Nephron progenitor cell (in vitro differentiated cells): ENCODE results near the gene SLC16A8.

ENCODE experiments used
- DNase-seq: peaks from one replicate; pipeline ENCODE4 v3.0.0; 2021
- H3K27ac Mint-ChIP-seq: 2 replicates; pipeline ENCODE4 v1.8.0; 2021; ENCODE audit warnings: mild to moderate bottlenecking, moderate library complexity, mixed read lengths
- H3K27me3 Mint-ChIP-seq: 2 replicates; pipeline ENCODE4 v1.8.0; 2021; ENCODE audit warnings: mild to moderate bottlenecking, low read depth, mixed read lengths; ENCODE audit not compliant: poor library complexity
- H3K36me3 Mint-ChIP-seq: 2 replicates; pipeline ENCODE4 v1.8.0; 2021; ENCODE audit warnings: low read depth, mixed read lengths
- H3K4me1 Mint-ChIP-seq: 2 replicates; pipeline ENCODE4 v1.8.0; 2021; ENCODE audit warnings: mixed read lengths
- H3K4me3 Mint-ChIP-seq: 2 replicates; pipeline ENCODE4 v1.8.0; 2021; ENCODE audit warnings: mild to moderate bottlenecking, moderate library complexity, mixed read lengths
- H3K9me3 Mint-ChIP-seq: 2 replicates; pipeline ENCODE4 v1.8.0; 2021; ENCODE audit warnings: mild to moderate bottlenecking, moderate library complexity, mixed read lengths
- TF ChIP-seq, protein P1 (sequence below): fragments of 200-600 bp; sonication (generic); IDR thresholded peaks from 2 replicates; pipeline ENCODE4 v1.5.0; 2021; ENCODE audit warnings: antibody characterized with exemption

SLC16A8 gene

DNA sequence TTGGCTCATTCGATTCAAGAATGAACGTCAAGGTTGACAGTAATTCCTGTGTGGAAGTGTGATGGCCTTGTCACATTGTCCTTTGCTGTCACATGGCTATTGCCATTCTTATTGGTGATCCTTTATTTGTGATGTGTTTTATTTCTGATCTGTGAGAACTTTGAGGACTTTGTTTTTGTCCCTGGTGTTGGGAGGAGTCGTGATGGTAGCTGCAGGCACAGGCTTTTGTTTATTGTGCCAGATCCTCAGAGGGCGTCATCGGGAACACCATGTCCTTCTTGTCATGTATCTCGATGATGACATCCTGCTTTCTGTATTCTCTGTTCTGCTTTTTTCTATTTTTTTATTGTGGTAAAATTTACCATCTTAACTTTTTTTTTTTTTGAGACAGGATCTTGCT lies 21.2 kb downstream of the SLC16A8 start:
- Mint-ChIP-seq H3K36me3 (peaks cover 34% of the 10 kb centered on the region), H3K4me1 (peaks cover 16% of the 10 kb centered on the region), H3K27ac (no peak overlapping the region), H3K27me3 (no peaks in the 10 kb centered on the region), H3K9me3 (no peaks in the 10 kb centered on the region), H3K4me3 (no peak overlapping the region)
- TF ChIP-seq, protein P1, sequence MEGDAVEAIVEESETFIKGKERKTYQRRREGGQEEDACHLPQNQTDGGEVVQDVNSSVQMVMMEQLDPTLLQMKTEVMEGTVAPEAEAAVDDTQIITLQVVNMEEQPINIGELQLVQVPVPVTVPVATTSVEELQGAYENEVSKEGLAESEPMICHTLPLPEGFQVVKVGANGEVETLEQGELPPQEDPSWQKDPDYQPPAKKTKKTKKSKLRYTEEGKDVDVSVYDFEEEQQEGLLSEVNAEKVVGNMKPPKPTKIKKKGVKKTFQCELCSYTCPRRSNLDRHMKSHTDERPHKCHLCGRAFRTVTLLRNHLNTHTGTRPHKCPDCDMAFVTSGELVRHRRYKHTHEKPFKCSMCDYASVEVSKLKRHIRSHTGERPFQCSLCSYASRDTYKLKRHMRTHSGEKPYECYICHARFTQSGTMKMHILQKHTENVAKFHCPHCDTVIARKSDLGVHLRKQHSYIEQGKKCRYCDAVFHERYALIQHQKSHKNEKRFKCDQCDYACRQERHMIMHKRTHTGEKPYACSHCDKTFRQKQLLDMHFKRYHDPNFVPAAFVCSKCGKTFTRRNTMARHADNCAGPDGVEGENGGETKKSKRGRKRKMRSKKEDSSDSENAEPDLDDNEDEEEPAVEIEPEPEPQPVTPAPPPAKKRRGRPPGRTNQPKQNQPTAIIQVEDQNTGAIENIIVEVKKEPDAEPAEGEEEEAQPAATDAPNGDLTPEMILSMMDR, result no peak
- DNase-seq, result no peak

DNA sequence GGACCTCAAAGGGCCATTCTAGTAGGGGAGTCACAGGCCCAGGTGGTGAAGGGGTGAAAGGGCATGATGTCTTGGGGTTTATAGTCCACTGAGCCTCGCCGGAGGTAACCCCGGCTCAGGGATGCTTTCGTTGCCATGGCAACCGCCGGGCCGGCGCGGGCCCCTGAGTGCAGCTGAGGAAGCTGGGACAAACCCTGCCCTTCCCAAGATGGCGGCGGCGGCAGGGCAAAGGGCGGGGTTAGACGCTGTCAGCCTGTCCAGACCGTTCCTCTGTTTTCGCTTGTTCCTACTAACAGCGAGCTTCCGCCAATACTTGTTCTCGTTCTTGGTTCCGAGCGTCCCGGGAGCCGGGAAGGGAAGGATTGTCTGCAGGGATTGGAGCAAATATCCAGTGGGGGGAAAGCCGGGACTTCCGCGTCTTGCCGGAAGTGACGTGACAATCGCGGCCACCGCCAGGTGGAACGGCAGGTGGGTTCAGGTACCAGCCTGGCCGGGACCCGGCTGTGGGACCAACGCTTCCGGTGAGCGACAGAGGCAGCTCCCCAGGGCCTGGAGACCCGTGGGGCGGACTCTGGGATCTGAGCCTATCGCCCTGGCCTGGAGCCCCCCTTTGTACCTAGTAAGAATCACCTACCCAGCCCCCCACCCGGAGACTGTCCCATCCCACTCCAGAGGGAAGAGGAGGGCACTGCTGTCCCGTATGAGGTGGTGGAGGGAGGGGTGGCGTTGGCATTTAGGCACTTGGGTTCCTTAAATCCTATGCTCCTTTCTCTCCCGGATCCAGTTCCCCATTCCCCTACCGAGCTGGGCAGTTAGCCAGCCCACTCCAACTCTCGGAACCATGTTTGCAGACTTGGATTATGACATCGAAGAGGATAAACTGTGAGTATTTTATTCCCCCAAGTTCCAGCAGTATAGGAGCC lies 26.8 kb downstream of the SLC16A8 start, which contains the start of gene PICK1:
TSS of gene PICK1 (plus strand) at position 436 of the 923 bp plus-strand sequence. CDS start at position 842, 406 bp downstream.
- Mint-ChIP-seq H3K27ac (peak within 1 kb of the TSS; percentile 96), H3K9me3 (no peaks in the 10 kb centered on the region), H3K27me3 (peaks cover 13% of the 10 kb centered on the region), H3K4me1 (peaks cover 20% of the 10 kb centered on the region), H3K36me3 (peaks cover 13% of the 10 kb centered on the region), H3K4me3 (peak within 1 kb of the TSS; percentile 92)
- DNase-seq, result peak; percentile 86
- TF ChIP-seq, protein P1, result no peak

DNA sequence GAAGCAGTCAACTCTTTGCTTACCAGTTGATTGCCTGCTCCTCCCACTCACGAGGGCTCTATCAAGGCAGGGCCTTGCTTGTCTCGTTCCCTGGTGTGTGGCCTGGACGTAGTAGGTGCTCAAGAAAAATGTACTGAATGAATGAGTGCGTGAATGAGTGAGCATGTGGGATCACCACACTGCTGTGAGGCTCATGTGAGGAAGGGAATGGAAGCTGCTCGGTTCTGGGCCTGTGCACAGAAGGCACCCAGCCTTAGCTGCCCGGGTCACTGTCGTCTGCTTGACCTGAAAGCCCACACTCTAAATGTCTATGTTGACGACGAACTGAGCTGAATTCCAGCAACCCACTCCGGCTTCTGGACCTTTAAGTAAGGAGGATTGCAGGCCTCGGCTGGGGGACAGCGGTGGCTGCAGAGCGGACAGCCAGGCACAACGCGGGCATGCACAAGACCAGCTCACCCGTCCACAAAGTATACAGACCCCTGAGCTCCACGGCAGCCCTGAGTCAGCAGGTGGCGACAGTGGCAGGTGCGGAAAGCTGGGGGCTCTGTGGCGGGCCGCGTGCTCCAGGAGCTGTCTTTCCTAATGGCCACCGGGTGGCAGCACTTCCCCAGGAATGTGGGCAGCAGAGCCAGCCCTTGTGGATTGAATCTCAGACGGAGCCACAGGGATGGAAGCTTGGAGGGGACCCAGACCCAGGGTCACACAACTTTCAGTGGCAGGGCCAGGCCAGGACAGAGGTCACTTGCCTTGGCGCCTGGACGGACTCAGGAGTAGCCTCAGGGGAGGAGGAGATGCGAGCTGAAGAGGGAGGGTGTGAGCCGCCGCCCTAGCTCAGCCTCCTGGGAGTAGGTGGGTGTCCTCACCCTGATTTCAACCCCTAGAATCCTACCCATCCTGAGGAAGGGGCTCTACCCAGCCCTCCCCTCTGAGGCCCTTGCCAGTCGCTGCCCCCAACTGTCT lies 31.8 kb downstream of the SLC16A8 start:
- H3K27ac Mint-ChIP-seq, result no peak overlapping the region
- peaks cover 34% of the 10 kb centered on the region for H3K4me1 Mint-ChIP-seq
- DNase-seq, result peak; percentile 83
- TF ChIP-seq, protein P1, result peak; percentile 85
- H3K36me3 Mint-ChIP-seq, result no peaks in the 10 kb centered on the region
- peaks cover 34% of the 10 kb centered on the region for H3K27me3 Mint-ChIP-seq
- no peak overlapping the region for H3K4me3 Mint-ChIP-seq
- no peaks in the 10 kb centered on the region for H3K9me3 Mint-ChIP-seq

DNA sequence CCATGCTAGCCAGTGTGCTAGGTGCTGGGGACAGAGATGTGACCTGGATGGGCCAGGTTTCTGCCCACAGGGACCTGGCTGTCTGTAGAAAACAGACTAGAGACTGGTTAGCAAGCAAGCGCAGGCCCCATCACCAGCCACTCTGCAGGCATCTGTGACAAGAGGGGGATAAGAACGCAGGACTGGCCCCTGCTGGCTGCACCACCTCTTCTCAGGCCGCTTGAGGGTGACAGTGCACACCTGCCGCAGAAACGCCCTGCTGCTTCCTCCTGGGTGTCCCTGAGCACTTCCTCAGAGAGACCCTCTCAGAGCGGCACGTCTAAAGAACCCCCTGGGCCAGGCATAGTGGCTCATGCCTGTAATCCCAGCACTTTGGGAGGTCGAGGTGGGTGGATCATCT lies 32.7 kb downstream of the SLC16A8 start:
- Mint-ChIP-seq H3K4me1 (peaks cover 38% of the 10 kb centered on the region), H3K36me3 (no peaks in the 10 kb centered on the region), H3K27me3 (peaks cover 34% of the 10 kb centered on the region), H3K9me3 (no peaks in the 10 kb centered on the region), H3K27ac (no peak overlapping the region), H3K4me3 (no peak overlapping the region)
- TF ChIP-seq, protein P1, result no peak
- no peak for DNase-seq

DNA sequence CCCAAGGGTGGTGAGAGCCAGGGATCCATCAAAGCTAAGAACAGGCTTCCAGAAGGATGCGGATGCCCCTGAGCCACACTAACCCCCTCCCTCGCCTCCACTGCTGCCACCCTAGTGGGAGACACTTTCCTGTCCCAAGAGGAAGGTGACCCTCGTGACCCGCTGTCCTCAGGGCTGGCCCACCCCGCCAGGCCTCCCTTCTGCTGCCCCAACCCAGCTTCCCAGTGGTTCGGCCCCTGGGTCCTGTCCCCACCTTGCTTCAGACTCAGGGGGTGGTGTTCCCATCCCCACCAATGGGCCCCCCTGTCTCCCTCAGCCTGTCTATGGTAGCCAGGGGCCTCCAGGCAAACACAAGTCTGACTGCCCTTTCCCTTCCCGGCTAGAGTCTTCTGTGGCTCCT lies 33.3 kb downstream of the SLC16A8 start:
- Mint-ChIP-seq H3K36me3 (no peaks in the 10 kb centered on the region), H3K4me3 (no peak overlapping the region), H3K4me1 (peaks cover 42% of the 10 kb centered on the region), H3K27ac (no peak overlapping the region), H3K9me3 (no peaks in the 10 kb centered on the region), H3K27me3 (peaks cover 34% of the 10 kb centered on the region)
- DNase-seq, result no peak
- TF ChIP-seq, protein P1, result no peak
